HepG2 (cell line): ENCODE results near the gene PARG. TPM values are rescaled to one million over a fixed set of nuclear protein-coding genes. Genes with fewer than 3 reads are reported as not detected.

ENCODE experiments used
- ARNTL ChIP-seq: sonication (generic); formaldehyde crosslinking; IDR thresholded peaks from 2 replicates; pipeline ENCODE4 v1.4.0; 2020; ENCODE audit warnings: mild to moderate bottlenecking, missing genetic modification reagents
- ETV5 ChIP-seq: IDR thresholded peaks from 2 replicates; pipeline ENCODE4 v1.6.1; 2018; ENCODE audit warnings: missing biosample characterization, missing genetic modification reagents, inconsistent platforms, borderline replicate concordance
- GABPB1 ChIP-seq: IDR thresholded peaks from 2 replicates; pipeline ENCODE4 v1.6.1; 2016; ENCODE audit warnings: mild to moderate bottlenecking, missing genetic modification reagents, moderate library complexity, missing compliant biosample characterization
- POLR2A ChIP-seq, 2 experiments: IDR thresholded peaks; 2 replicates each; pipeline ENCODE4 v1.6.1; 2011; ENCODE audit warnings: low read depth in 2 of 2, low read length in 2 of 2, mild to moderate bottlenecking in 1 of 2, moderate library complexity in 1 of 2; ENCODE audit not compliant: insufficient read depth in 1 of 2
- SRY ChIP-seq: sonication (generic); formaldehyde crosslinking; IDR thresholded peaks from 2 replicates; pipeline ENCODE4 v1.8.0; 2022; ENCODE audit warnings: mild to moderate bottlenecking, missing genetic modification reagents
- ZMYM4 ChIP-seq: sonication (generic); formaldehyde crosslinking; IDR thresholded peaks from 2 replicates; pipeline ENCODE4 v1.8.1; 2023; ENCODE audit warnings: mild to moderate bottlenecking, missing genetic modification reagents
- ZNF383 ChIP-seq: sonication (generic); formaldehyde crosslinking; IDR thresholded peaks from 2 replicates; pipeline ENCODE4 v1.4.0; 2020; ENCODE audit warnings: missing genetic modification reagents, mild to moderate bottlenecking, borderline replicate concordance
- ZNF510 ChIP-seq: sonication (generic); formaldehyde crosslinking; IDR thresholded peaks from 2 replicates; pipeline ENCODE4 v1.4.0; 2020; ENCODE audit warnings: low read depth, mild to moderate bottlenecking, missing genetic modification reagents
- ZNF558 ChIP-seq: sonication (generic); formaldehyde crosslinking; IDR thresholded peaks from 2 replicates; pipeline ENCODE4 v1.9.0; 2022; ENCODE audit warnings: mild to moderate bottlenecking, missing genetic modification reagents, borderline replicate concordance
- ZNF570 ChIP-seq: sonication (generic); formaldehyde crosslinking; IDR thresholded peaks from 2 replicates; pipeline ENCODE4 v1.4.0; 2020; ENCODE audit warnings: mild to moderate bottlenecking, missing genetic modification reagents, borderline replicate concordance
- polyA plus RNA-seq, 8 experiments: library from polyadenylated mRNA; depleted of rRNA in 3 of 8; stranded (reverse) in 7 of 8; unstranded in 1 of 8; fragments of >200 nt; fragmentation: Illumina TruSeq in 4 of 8; extraction: Trizol in 4 of 8; gene quantifications; 2 replicates each; pipeline versions ENCODE4 v1.2.1 to v1.2.3, GENCODE V29; 2011 to 2016; ENCODE audit warnings: low read depth in 4 of 8, missing spikeins in 1 of 8, mixed read lengths in 1 of 8; ENCODE audit not compliant: insufficient read depth in 1 of 8
- total RNA-seq, 5 experiments: library from RNA; depleted of rRNA; stranded (reverse); fragments of >200 nt; fragmentation: Illumina TruSeq; extraction: Trizol; gene quantifications; 2 replicates each; pipeline ENCODE4 v1.2.3, GENCODE V29; 2016; ENCODE audit warnings: low read depth in 1 of 5
- TF ChIP-seq, protein P1 (sequence below): sonication (generic); formaldehyde crosslinking; IDR thresholded peaks from 2 replicates; pipeline ENCODE4 v1.5.1; 2020; ENCODE audit warnings: mild to moderate bottlenecking, missing genetic modification reagents, borderline replicate concordance
- TF ChIP-seq, protein P2 (sequence below), 2 experiments: sonication (generic) in 1 of 2; formaldehyde crosslinking in 1 of 2; IDR thresholded peaks; 2 replicates each; pipeline versions ENCODE4 v1.4.0 to v1.6.1; 2016 to 2020; ENCODE audit warnings: borderline replicate concordance in 1 of 2, low read depth in 1 of 2, mild to moderate bottlenecking in 1 of 2, missing genetic modification reagents in 1 of 2
- TF ChIP-seq, protein P3 (sequence below): conservative IDR thresholded peaks from 2 replicates; pipeline ENCODE4 v1.6.1; 2018; ENCODE audit warnings: missing genetic modification reagents

PARG gene
- total and polyA plus RNA-seq, 2 of the 13 experiments (the other 11 are each of a cell fraction or from before 2014, with no cell fraction given), result 11.4 to 37.2 TPM

DNA sequence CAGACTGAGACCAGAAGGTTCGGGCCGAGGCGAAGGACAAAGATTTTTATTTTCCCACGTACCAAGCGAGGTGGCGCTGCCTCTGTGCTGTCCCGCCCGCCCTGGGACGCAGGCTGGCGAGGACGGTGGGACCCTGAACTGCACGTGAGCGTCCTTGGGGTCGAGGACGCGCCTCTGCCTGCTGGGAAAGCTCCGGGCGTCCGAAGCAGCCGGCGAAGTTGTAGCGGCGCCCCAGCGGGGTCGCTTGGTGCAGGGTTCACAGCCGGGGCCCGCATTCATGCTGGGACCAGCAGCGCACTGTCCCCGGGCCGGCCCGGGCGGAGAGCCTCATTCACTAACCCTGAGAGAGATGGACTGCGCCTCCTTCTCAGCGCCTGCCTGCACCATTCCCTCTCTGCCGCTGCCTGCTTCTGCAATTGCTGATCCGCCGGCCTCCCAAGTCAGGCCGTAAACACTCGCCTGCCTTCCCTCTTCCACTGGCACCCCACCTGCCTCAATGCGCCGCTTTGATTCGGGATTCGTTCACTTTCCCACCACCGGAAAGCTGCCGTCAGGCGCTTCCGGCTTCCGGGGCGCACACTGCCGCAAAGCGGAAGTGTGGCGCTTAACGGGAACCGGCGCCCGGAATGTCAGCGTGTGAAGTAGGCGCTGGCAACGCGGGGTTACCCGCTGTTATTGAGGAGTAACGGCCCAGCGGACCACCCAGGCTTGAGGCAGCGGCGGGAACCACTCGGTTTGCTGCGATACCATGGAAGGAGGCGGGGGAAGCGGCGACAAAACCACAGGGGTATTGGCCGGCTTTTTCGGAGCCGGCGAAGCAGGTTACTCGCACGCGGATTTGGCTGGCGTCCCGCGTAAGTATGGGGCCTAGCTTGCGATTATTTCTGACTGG, at the start of gene PARG, which contains the start of gene TIMM23B (continued):
- TF ChIP-seq ARNTL (CRISPR knock-in tag), result peak; percentile 51; the same call in 1 of the 2 replicates
- TF ChIP-seq ZNF383, result 0 out of 2 replicates have a peak, but pooled peaks have one; percentile 49
- TF ChIP-seq, protein P1, sequence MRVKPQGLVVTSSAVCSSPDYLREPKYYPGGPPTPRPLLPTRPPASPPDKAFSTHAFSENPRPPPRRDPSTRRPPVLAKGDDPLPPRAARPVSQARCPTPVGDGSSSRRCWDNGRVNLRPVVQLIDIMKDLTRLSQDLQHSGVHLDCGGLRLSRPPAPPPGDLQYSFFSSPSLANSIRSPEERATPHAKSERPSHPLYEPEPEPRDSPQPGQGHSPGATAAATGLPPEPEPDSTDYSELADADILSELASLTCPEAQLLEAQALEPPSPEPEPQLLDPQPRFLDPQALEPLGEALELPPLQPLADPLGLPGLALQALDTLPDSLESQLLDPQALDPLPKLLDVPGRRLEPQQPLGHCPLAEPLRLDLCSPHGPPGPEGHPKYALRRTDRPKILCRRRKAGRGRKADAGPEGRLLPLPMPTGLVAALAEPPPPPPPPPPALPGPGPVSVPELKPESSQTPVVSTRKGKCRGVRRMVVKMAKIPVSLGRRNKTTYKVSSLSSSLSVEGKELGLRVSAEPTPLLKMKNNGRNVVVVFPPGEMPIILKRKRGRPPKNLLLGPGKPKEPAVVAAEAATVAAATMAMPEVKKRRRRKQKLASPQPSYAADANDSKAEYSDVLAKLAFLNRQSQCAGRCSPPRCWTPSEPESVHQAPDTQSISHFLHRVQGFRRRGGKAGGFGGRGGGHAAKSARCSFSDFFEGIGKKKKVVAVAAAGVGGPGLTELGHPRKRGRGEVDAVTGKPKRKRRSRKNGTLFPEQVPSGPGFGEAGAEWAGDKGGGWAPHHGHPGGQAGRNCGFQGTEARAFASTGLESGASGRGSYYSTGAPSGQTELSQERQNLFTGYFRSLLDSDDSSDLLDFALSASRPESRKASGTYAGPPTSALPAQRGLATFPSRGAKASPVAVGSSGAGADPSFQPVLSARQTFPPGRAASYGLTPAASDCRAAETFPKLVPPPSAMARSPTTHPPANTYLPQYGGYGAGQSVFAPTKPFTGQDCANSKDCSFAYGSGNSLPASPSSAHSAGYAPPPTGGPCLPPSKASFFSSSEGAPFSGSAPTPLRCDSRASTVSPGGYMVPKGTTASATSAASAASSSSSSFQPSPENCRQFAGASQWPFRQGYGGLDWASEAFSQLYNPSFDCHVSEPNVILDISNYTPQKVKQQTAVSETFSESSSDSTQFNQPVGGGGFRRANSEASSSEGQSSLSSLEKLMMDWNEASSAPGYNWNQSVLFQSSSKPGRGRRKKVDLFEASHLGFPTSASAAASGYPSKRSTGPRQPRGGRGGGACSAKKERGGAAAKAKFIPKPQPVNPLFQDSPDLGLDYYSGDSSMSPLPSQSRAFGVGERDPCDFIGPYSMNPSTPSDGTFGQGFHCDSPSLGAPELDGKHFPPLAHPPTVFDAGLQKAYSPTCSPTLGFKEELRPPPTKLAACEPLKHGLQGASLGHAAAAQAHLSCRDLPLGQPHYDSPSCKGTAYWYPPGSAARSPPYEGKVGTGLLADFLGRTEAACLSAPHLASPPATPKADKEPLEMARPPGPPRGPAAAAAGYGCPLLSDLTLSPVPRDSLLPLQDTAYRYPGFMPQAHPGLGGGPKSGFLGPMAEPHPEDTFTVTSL (CRISPR knock-in tag), result peak; percentile 39; the same call in 1 of the 2 replicates
- TF ChIP-seq ZMYM4 (CRISPR knock-in tag), result peak; percentile 70
- peak; percentile 99 for TF ChIP-seq GABPB1 (CRISPR knock-in tag)
- peak; percentile 59; the same call in 1 of the 2 replicates for TF ChIP-seq ZNF510
- TF ChIP-seq ZNF558, result peak; percentile 86; the same call in 1 of the 2 replicates
- TF ChIP-seq, protein P2, sequence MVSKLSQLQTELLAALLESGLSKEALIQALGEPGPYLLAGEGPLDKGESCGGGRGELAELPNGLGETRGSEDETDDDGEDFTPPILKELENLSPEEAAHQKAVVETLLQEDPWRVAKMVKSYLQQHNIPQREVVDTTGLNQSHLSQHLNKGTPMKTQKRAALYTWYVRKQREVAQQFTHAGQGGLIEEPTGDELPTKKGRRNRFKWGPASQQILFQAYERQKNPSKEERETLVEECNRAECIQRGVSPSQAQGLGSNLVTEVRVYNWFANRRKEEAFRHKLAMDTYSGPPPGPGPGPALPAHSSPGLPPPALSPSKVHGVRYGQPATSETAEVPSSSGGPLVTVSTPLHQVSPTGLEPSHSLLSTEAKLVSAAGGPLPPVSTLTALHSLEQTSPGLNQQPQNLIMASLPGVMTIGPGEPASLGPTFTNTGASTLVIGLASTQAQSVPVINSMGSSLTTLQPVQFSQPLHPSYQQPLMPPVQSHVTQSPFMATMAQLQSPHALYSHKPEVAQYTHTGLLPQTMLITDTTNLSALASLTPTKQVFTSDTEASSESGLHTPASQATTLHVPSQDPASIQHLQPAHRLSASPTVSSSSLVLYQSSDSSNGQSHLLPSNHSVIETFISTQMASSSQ (IDR thresholded peaks at IDR 0.05; ENCODE audit: low read depth), result 0 out of 2 replicates have a peak, but pooled peaks have one; percentile 13
- TF ChIP-seq, protein P2 (CRISPR knock-in tag; IDR thresholded peaks at IDR 0.05; ENCODE audit: borderline replicate concordance), result peak; percentile 38; the same call in 1 of the 2 replicates
- TF ChIP-seq, protein P3, sequence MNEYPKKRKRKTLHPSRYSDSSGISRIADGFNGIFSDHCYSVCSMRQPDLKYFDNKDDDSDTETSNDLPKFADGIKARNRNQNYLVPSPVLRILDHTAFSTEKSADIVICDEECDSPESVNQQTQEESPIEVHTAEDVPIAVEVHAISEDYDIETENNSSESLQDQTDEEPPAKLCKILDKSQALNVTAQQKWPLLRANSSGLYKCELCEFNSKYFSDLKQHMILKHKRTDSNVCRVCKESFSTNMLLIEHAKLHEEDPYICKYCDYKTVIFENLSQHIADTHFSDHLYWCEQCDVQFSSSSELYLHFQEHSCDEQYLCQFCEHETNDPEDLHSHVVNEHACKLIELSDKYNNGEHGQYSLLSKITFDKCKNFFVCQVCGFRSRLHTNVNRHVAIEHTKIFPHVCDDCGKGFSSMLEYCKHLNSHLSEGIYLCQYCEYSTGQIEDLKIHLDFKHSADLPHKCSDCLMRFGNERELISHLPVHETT, result peak; percentile 62; the same call in 1 of the 2 replicates
- peak; percentile 61 to 72 for TF ChIP-seq POLR2A (IDR thresholded peaks at IDR 0.05; ENCODE audit: insufficient read depth in 1 of 2, low read depth in 2 of 2, low read length in 2 of 2)
- TF ChIP-seq ETV5 (CRISPR knock-in tag), result peak; percentile 82
- 0 out of 2 replicates have a peak, but pooled peaks have one; percentile 34 for TF ChIP-seq SRY (CRISPR knock-in tag)
- TF ChIP-seq ZNF570, result 0 out of 2 replicates have a peak, but pooled peaks have one; percentile 39
